Pancreas (tissue), 10 donors: ENCODE data around the gene COTL1. TPM values are rescaled to one million over a fixed set of nuclear protein-coding genes. Genes with fewer than 3 reads are reported as not detected.

Experiments used
- ATAC-seq, 4 donors: fragments of 200-7000 bp; cut with Tn5 transposase; one replicate each; pipeline versions ENCODE4 v1.8.0 to v1.9.1; 2020; ENCODE audit warnings: mild to moderate bottlenecking in 4 of 4, moderate library complexity in 4 of 4
- DNase-seq, 6 donors: peaks; one replicate each; pipeline ENCODE4 v3.0.0-alpha.2; 2020
- FAIRE-seq: peaks from 2 replicates; lab custom pipeline; 2012; peaks lifted over from hg19 to GRCh38; lab: Jason Lieb, UNC
- H3K27ac ChIP-seq, 4 donors: fragments of 200-600 bp; sonication (generic); 1 replicate in 3 of 4; 2 replicates in 1 of 4; pipeline versions ENCODE4 v1.5.0 to v1.8.0; 2020
- H3K27me3 ChIP-seq, 4 donors: fragments of 200-600 bp; one replicate each; pipeline ENCODE4 v1.8.0; 2021
- H3K36me3 ChIP-seq, 3 donors: fragments of 200-600 bp; sonication (generic) in 1 of 3; one replicate each; pipeline versions ENCODE4 v1.5.0 to v1.8.0; 2020 to 2021
- H3K4me1 ChIP-seq, 3 donors: fragments of 200-600 bp; one replicate each; pipeline ENCODE4 v1.8.0; 2021
- H3K4me3 ChIP-seq, 4 donors: fragments of 200-600 bp; sonication (generic) in 2 of 4; one replicate each; pipeline versions ENCODE4 v1.5.0 to v1.8.0; 2020 to 2021
- H3K9me3 ChIP-seq, 4 donors: fragments of 200-600 bp; one replicate each; pipeline ENCODE4 v1.8.0; 2021
- WGBS, 2 donors: extraction: QIAGEN DNeasy Blood & Tissue Kit; methylation state at CpG; one replicate each; pipeline ENCODE4 v1.1.7; 2013; 5-methylcytosine and 5-hydroxymethylcytosine counted together
- intact Hi-C, 3 donors: fragments of 100-400 bp; cut with DNase I; formaldehyde crosslinking; loops; one replicate each; pipeline versions ENCODE4 v1.11.1 to v1.14.2; 2022
- polyA plus RNA-seq, 2 donors: library from polyadenylated mRNA; stranded (reverse); fragments of 200-250 nt; gene quantifications; one replicate each; pipeline ENCODE4 v1.2.3, GENCODE V29; 2013
- total RNA-seq, 6 donors: library from RNA; stranded (reverse); fragmentation: NEBNext Ultra II Directional in 4 of 6; extraction: Animal tissue kit (Norgen Biotek cat#: 25700) in 4 of 6; gene quantifications; one replicate each; pipeline versions ENCODE4 v1.2.1 to v1.2.4, GENCODE V29; 2021 to 2023
- TF ChIP-seq, protein P1 (sequence below), 4 donors: fragments of 200-600 bp; sonication (generic) in 3 of 4; IDR thresholded peaks; one replicate each; pipeline versions ENCODE4 v1.5.0 to v1.8.0; 2021; ENCODE audit warnings: antibody characterized with exemption in 4 of 4
- donor health status: healthy with polysubstance abuse.
- donor health status: DM: no; HTN: no; CAD: no; lungs with moderate emphysema.
- donor health status: DM: no; HTN: no; CAD: no.
- donor health status: control.
- donor health status: control.
- donor health status: Bipolar disorder and iron deficiency.
- donor health status: DM: yes; HTN: yes; CAD: no.
- donor health status: DM: no; HTN: no; CAD: no.
- donor health status: DM: no; HTN: no; CAD: no.
- donor health status: DM: yes; HTN: yes; CAD: no.

The COTL1 gene, protein sequence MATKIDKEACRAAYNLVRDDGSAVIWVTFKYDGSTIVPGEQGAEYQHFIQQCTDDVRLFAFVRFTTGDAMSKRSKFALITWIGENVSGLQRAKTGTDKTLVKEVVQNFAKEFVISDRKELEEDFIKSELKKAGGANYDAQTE
- total RNA-seq = 10 to 100 TPM in 5 of 6 donors, 1 to 10 TPM in 1; 6.8 to 44.3 (median 19.1) TPM
- 10 to 100 TPM; 14.8 to 23.3 TPM for polyA plus RNA-seq

DNA sequence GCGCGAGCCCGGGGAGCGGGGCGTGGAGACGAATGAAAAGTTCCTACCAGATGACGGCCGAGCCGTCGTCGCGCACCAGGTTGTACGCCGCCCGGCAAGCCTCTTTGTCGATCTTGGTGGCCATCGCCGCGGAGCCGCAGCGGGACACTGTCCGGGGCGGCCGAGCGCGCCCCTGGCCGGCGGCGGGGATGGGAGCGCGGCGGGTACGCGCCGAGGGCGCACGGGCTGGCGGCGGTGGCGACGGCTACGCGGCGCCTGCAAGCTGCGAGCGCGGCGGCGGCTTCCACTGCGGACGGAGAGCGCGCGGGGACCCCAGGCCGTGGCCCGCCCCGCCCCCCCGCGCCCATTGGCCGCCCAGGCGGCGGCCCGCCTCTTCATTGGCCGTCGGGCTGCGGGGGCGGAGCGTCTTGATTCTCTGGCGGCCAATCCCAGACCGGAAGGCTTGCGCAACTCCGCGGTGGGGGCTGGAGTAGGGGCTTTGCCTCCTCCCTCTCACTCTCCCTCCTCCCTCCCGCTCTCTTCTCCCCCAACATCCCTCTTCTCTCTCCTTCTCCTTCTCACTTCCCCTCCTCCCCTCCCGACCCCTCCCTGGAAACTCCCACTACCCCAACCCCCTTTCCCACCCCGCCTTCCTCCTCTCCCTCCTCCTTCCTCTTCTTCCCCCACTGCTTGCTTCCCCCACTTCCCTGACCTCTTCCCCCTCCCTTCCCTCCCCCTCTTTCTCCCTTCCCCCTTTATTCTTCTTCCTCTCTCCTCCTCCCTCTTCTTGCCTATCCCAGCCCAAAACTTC lies at the start of gene COTL1:
Gene COTL1 (minus strand): TSS at position 288 of the 790 bp plus-strand sequence. CDS start 164 bp downstream, at position 124.
- ATAC-seq (peak; percentile 90 to 92 (median 90)), FAIRE-seq (no peak), DNase-seq (peak; percentile 92 to 97 (median 94))
- no peaks in the 10 kb centered on the region for H3K9me3 ChIP-seq
- peaks cover 0 to 8% (median 0%) of the 10 kb centered on the region in 3 donors for H3K4me1 ChIP-seq
- intact Hi-C loops = no loop called here
- peak within 1 kb of the TSS; percentile 42 to 89 (median 72) for H3K4me3 ChIP-seq
- no peaks in the 10 kb centered on the region for H3K27me3 ChIP-seq
- TF ChIP-seq, protein P1, sequence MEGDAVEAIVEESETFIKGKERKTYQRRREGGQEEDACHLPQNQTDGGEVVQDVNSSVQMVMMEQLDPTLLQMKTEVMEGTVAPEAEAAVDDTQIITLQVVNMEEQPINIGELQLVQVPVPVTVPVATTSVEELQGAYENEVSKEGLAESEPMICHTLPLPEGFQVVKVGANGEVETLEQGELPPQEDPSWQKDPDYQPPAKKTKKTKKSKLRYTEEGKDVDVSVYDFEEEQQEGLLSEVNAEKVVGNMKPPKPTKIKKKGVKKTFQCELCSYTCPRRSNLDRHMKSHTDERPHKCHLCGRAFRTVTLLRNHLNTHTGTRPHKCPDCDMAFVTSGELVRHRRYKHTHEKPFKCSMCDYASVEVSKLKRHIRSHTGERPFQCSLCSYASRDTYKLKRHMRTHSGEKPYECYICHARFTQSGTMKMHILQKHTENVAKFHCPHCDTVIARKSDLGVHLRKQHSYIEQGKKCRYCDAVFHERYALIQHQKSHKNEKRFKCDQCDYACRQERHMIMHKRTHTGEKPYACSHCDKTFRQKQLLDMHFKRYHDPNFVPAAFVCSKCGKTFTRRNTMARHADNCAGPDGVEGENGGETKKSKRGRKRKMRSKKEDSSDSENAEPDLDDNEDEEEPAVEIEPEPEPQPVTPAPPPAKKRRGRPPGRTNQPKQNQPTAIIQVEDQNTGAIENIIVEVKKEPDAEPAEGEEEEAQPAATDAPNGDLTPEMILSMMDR (IDR thresholded peaks at IDR 0.05) = no peak
- 1% methylated on average over 52 to 76 of the region's 76 CpGs for WGBS, 2 donors
- H3K36me3 ChIP-seq = no peaks in the 10 kb centered on the region
- H3K27ac ChIP-seq = peak within 1 kb of the TSS in 2 of 4 donors; percentile 50 to 51

DNA sequence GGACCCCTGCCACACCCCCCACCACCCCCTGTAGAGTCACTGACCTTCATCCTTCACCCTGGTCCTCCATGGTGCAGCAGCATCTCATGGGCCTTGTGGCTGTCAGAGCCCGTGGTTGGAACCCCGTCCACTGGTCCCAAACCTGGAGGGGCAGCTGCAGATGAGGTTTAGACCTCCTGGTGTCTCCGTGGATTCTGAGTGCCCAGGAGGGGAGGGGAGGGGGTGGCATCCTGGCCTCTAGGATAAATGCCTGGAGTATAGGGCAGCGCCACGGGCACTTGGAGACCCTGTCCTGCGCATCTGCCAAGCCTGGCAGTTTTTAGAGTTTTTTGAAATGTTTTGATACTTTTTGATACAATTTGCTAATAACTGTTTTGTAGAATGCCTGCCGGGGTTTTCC lies 48.0 kb upstream of the COTL1 start:
- Histone ChIP-seq H3K4me3 (no peak overlapping the region), H3K36me3 (peaks cover 0 to 26% (median 17%) of the 10 kb centered on the region in 3 donors), H3K9me3 (no peaks in the 10 kb centered on the region), H3K27me3 (no peaks in the 10 kb centered on the region), H3K27ac (no peak overlapping the region), H3K4me1 (no peaks in the 10 kb centered on the region)
- intact Hi-C loops = no loop called here
- ATAC-seq = no peak
- DNase-seq = no peak
- TF ChIP-seq, protein P1 (IDR thresholded peaks at IDR 0.05) = no peak
- FAIRE-seq = no peak
- 91 to 98% methylated on average over 7 of the region's 7 CpGs for WGBS, 2 donors

DNA sequence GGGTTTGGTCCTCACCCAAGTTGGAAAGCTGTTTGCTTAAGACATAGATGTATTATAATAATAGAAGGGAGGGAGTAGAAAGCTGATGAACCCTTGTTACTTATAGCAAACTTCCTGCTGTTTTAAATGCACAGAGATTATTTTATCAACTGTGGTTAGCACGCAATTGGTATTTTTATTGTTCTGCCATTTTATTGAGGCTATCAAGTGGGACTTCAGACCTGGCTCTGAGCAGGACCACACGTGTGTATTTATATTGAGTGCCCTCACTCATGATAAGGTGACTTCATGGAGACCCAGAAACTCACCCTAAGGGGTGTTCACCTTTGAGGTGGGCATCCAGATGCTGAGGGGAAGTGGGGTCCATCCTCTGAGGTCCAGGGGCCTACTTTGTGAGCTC lies 47.5 kb upstream of the COTL1 start:
- H3K4me3 ChIP-seq = no peak overlapping the region
- 85 to 95% methylated on average over 2 of the region's 2 CpGs for WGBS, 2 donors
- H3K27ac ChIP-seq = no peak overlapping the region
- FAIRE-seq = no peak
- DNase-seq = no peak
- peaks cover 0 to 30% (median 21%) of the 10 kb centered on the region in 3 donors for H3K36me3 ChIP-seq
- H3K9me3 ChIP-seq = no peaks in the 10 kb centered on the region
- intact Hi-C loops = no loop called here
- no peaks in the 10 kb centered on the region for H3K27me3 ChIP-seq
- TF ChIP-seq, protein P1 (IDR thresholded peaks at IDR 0.05) = no peak
- no peak for ATAC-seq
- no peaks in the 10 kb centered on the region for H3K4me1 ChIP-seq

DNA sequence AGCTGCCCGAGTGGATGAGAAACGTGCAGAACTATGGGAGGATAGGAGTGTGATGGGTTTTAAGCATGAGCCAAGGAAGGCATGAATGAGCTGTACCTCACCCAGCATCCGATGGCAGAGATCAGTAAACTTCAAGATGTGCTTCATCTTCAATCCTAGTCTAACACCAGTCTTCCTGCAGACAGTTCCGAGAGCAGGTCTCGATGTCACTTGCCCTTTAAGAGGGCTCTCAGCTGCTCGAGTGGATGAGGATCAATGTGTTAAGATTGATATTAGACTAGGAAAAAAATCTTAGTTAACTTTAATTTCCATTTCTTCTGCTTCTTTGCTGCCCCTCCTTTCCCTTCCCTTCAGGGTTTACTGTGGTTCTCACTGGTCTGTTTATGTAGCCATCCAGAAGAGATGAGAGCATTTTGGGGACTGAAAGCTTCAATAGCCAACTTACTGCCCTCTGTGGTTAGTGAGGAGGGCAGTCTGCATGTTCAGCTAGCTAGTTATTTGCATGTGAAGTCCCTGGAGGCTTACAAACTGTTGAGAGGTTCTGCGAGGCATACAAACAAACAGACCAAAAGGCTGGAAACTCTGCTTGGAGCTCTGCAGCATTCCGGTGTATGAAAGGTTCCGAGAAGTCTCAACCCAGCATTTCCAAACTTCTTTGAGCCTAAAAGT lies 45.7 kb upstream of the COTL1 start:
- no peak for ATAC-seq
- 70 to 80% methylated on average over 9 of the region's 9 CpGs for WGBS, 2 donors
- Histone ChIP-seq H3K36me3 (peaks cover 0 to 48% (median 28%) of the 10 kb centered on the region in 3 donors), H3K4me3 (no peak overlapping the region), H3K27me3 (no peaks in the 10 kb centered on the region), H3K4me1 (no peaks in the 10 kb centered on the region), H3K27ac (no peak overlapping the region), H3K9me3 (no peaks in the 10 kb centered on the region)
- FAIRE-seq = no peak
- no peak for DNase-seq
- intact Hi-C loops = no loop called here
- TF ChIP-seq, protein P1 (IDR thresholded peaks at IDR 0.05) = no peak
